ENCODE measurements around the gene ZDBF2.

GRCh38 chr2:206256706-206257205, 17.7 kb upstream of the ZDBF2 start:
- TF ChIP-seq CTCF (IDR thresholded peaks at IDR 0.05; ENCODE audit: low read depth, low read length) (no peak), MYC (IDR thresholded peaks at IDR 0.05; ENCODE audit: low read depth, low read length) (no peak), POLR2A (IDR thresholded peaks at IDR 0.05; ENCODE audit: extremely low read depth, insufficient read length) (no peak), MAX (IDR thresholded peaks at IDR 0.05; ENCODE audit: low read depth, low read length) (no peak)
